ENCODE data around the gene EXOC4. TPM values are rescaled to one million over a fixed set of nuclear protein-coding genes. Genes with fewer than 3 reads are reported as not detected.

The EXOC4 gene
- total and polyA plus RNA-seq, 2 donors from 2014 or later: 22.8 to 78.7 TPM

DNA sequence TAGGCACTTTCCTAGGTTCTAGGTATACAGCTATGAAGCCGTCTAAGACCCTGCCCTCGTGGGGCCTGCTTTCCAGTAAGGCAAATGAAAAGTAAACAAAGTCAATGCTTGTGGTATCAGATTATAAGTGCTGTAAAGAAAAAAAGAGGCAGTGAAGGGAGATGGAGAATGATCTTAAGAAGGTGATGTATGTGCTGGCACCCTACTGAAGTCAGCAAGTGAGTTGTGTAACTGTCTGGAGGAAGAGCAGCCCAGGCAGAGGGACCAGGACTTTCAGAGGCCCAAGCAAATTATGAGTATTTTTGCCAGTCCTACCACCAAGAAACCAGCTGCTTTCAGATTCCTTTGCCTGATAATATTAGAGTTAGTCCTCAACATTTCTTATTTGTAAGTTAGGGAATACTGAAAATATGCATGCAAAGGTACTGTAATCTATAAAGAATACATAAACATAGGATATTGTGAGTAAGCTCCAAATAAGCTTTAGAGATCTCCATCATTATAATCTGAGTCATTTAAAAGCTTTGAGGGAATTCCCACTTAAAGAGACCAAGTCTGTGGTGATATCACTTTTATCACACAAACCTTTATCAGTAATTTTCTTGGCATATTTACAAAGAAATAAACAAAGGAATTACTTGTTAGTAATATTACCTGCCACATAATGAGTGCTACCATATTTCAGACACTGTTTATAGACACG, 545.1 kb downstream of the EXOC4 start:
- DNase-seq (no peak), FAIRE-seq (no peak)
- TF ChIP-seq, protein P1, sequence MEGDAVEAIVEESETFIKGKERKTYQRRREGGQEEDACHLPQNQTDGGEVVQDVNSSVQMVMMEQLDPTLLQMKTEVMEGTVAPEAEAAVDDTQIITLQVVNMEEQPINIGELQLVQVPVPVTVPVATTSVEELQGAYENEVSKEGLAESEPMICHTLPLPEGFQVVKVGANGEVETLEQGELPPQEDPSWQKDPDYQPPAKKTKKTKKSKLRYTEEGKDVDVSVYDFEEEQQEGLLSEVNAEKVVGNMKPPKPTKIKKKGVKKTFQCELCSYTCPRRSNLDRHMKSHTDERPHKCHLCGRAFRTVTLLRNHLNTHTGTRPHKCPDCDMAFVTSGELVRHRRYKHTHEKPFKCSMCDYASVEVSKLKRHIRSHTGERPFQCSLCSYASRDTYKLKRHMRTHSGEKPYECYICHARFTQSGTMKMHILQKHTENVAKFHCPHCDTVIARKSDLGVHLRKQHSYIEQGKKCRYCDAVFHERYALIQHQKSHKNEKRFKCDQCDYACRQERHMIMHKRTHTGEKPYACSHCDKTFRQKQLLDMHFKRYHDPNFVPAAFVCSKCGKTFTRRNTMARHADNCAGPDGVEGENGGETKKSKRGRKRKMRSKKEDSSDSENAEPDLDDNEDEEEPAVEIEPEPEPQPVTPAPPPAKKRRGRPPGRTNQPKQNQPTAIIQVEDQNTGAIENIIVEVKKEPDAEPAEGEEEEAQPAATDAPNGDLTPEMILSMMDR (IDR thresholded peaks at IDR 0.05; ENCODE audit: borderline replicate concordance, extremely low read depth, insufficient read depth): no peak
- Histone ChIP-seq H3K27me3 (ENCODE audit: control insufficient read depth, insufficient read depth, low read length) (no peaks in the 10 kb centered on the region), H3K36me3 (ENCODE audit: control insufficient read depth in 2 of 3, insufficient read depth in 3 of 3, low read length in 3 of 3) (no peaks in the 10 kb centered on the region), H3K4me1 (ENCODE audit: control insufficient read depth in 2 of 3, insufficient read depth in 2 of 3, low read depth in 1 of 3, low read length in 3 of 3) (no peaks in the 10 kb centered on the region), H3K4me3 (ENCODE audit: low read length in 3 of 3) (no peak overlapping the region), H3K9me3 (ENCODE audit: control insufficient read depth in 2 of 3, insufficient read depth in 1 of 3, low read length in 3 of 3) (no peaks in the 10 kb centered on the region), H3K9ac (ENCODE audit: low read length in 3 of 3) (no peak overlapping the region), H3K27ac (ENCODE audit: low read depth in 2 of 2, low read length in 2 of 2) (no peak overlapping the region)
- intact Hi-C loops (cut with DNase I): no loop called here

DNA sequence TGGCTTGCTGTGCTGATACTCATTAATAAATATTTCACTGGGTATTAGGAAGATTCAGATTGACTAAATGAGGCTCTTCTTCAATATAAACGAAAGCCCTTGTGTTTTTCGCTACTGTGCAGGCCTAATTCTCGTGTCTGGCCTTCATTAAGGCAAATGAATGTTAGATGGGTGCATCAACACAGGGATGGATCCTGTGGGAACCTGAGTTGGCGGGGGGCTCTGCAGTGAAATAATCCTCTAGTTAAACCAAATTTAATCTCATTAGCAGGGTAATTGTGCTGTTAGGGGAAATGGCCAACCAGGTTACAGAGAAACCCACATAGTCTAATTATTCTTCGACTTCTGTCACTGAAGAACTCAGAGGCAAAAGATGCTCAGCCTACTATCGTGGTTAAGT, 548.5 kb downstream of the EXOC4 start:
- no peaks in the 10 kb centered on the region for H3K4me1 ChIP-seq (ENCODE audit: control insufficient read depth in 2 of 3, insufficient read depth in 2 of 3, low read depth in 1 of 3, low read length in 3 of 3)
- no peak overlapping the region for H3K4me3 ChIP-seq (ENCODE audit: low read length in 3 of 3)
- no peak overlapping the region for H3K9ac ChIP-seq (ENCODE audit: low read length in 3 of 3)
- FAIRE-seq (no peak), DNase-seq (no peak)
- H3K27me3 ChIP-seq (ENCODE audit: control insufficient read depth, insufficient read depth, low read length): no peaks in the 10 kb centered on the region
- no peak overlapping the region for H3K27ac ChIP-seq (ENCODE audit: low read depth in 2 of 2, low read length in 2 of 2)
- TF ChIP-seq, protein P1 (IDR thresholded peaks at IDR 0.05; ENCODE audit: borderline replicate concordance, extremely low read depth, insufficient read depth): no peak
- intact Hi-C loops (cut with DNase I): no loop called here
- no peaks in the 10 kb centered on the region for H3K9me3 ChIP-seq (ENCODE audit: control insufficient read depth in 2 of 3, insufficient read depth in 1 of 3, low read length in 3 of 3)
- no peaks in the 10 kb centered on the region for H3K36me3 ChIP-seq (ENCODE audit: control insufficient read depth in 2 of 3, insufficient read depth in 3 of 3, low read length in 3 of 3)

- H3K36me3 ChIP-seq (ENCODE audit: control insufficient read depth in 2 of 3, insufficient read depth in 3 of 3, low read length in 3 of 3): no peaks in the 10 kb centered on the region
- no peaks in the 10 kb centered on the region for H3K9me3 ChIP-seq (ENCODE audit: control insufficient read depth in 2 of 3, insufficient read depth in 1 of 3, low read length in 3 of 3)
- no peak overlapping the region for H3K27ac ChIP-seq (ENCODE audit: low read depth in 2 of 2, low read length in 2 of 2)
- H3K4me1 ChIP-seq (ENCODE audit: control insufficient read depth in 2 of 3, insufficient read depth in 2 of 3, low read depth in 1 of 3, low read length in 3 of 3): no peaks in the 10 kb centered on the region
- TF ChIP-seq, protein P1 (IDR thresholded peaks at IDR 0.05; ENCODE audit: borderline replicate concordance, extremely low read depth, insufficient read depth): no peak
- intact Hi-C loops (cut with DNase I): no loop called here
- H3K27me3 ChIP-seq (ENCODE audit: control insufficient read depth, insufficient read depth, low read length): no peaks in the 10 kb centered on the region
- no peak for DNase-seq
- FAIRE-seq: no peak
- no peak overlapping the region for H3K9ac ChIP-seq (ENCODE audit: low read length in 3 of 3)
- H3K4me3 ChIP-seq (ENCODE audit: low read length in 3 of 3): no peak overlapping the region
Observed at GRCh38 chr7:133804127-133804526, 551.2 kb downstream of the EXOC4 start.

DNA sequence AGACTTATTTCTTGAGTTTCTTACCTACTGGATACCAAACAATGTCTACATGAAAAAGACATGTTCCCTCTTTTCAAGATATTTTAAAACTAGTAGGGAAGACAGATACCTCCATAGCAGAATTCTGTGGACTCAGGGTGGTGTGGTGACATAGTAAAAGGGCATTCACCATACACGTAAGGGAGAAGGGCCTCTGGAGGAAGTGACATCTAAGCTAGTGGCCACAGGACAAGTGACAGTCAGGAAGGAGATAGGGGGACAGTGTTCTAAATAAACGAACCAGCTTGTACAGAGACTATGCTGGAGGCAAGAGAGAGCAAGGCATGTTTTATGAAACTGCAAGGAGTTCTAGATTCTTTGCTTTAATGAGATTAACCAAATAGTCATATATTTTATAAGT, 552.5 kb downstream of the EXOC4 start:
- H3K27me3 ChIP-seq (ENCODE audit: control insufficient read depth, insufficient read depth, low read length): no peaks in the 10 kb centered on the region
- H3K4me1 ChIP-seq (ENCODE audit: control insufficient read depth in 2 of 3, insufficient read depth in 2 of 3, low read depth in 1 of 3, low read length in 3 of 3): no peaks in the 10 kb centered on the region
- H3K9me3 ChIP-seq (ENCODE audit: control insufficient read depth in 2 of 3, insufficient read depth in 1 of 3, low read length in 3 of 3): no peaks in the 10 kb centered on the region
- H3K27ac ChIP-seq (ENCODE audit: low read depth in 2 of 2, low read length in 2 of 2): no peak overlapping the region
- TF ChIP-seq, protein P1 (IDR thresholded peaks at IDR 0.05; ENCODE audit: borderline replicate concordance, extremely low read depth, insufficient read depth): no peak
- no peaks in the 10 kb centered on the region for H3K36me3 ChIP-seq (ENCODE audit: control insufficient read depth in 2 of 3, insufficient read depth in 3 of 3, low read length in 3 of 3)
- no peak for DNase-seq
- intact Hi-C loops (cut with DNase I): no loop called here
- no peak for FAIRE-seq
- no peak overlapping the region for H3K4me3 ChIP-seq (ENCODE audit: low read length in 3 of 3)
- H3K9ac ChIP-seq (ENCODE audit: low read length in 3 of 3): no peak overlapping the region

Measured in kidney (tissue), 14 donors.